Left lung (tissue), 10 donors: ENCODE measurements around the gene GPC3. TPM values are rescaled to one million over a fixed set of nuclear protein-coding genes. Genes with fewer than 3 reads are reported as not detected.
"Not testable (repeated sequence)": the region's sequence is repeated elsewhere in the genome, so short reads cannot be mapped to it uniquely, and the experiment has no call there.

Experiments used
- ATAC-seq: fragments of 200-7000 bp; cut with Tn5 transposase; one replicate; pipeline ENCODE4 v1.9.1; 2020; ENCODE audit warnings: moderate library complexity
- DNase-seq, 4 donors: peaks; one replicate each; pipeline ENCODE4 v3.0.0-alpha.2; 2013 to 2020
- H3K27ac ChIP-seq, 2 donors: fragments of 200-600 bp; sonication (generic) in 1 of 2; one replicate each; pipeline versions ENCODE4 v1.5.0 to v1.8.0; 2020 to 2021
- H3K27me3 ChIP-seq, 2 donors: fragments of 200-600 bp; sonication (generic) in 1 of 2; one replicate each; pipeline versions ENCODE4 v1.5.0 to v1.8.0; 2020 to 2021
- H3K36me3 ChIP-seq, 2 donors: fragments of 200-600 bp; sonication (generic) in 1 of 2; one replicate each; pipeline versions ENCODE4 v1.5.0 to v1.8.0; 2020 to 2021
- H3K4me1 ChIP-seq, 2 donors: fragments of 200-600 bp; one replicate each; pipeline ENCODE4 v1.8.0; 2021
- H3K4me3 ChIP-seq, 2 donors: fragments of 200-600 bp; sonication (generic) in 1 of 2; one replicate each; pipeline versions ENCODE4 v1.5.0 to v1.8.0; 2020 to 2021; ENCODE audit warnings: mild to moderate bottlenecking in 1 of 2
- H3K9me3 ChIP-seq, 2 donors: fragments of 200-600 bp; sonication (generic) in 1 of 2; one replicate each; pipeline versions ENCODE4 v1.5.0 to v1.8.0; 2020 to 2021
- CTCF ChIP-seq, 2 donors: fragments of 200-600 bp; sonication (generic) in 1 of 2; IDR thresholded peaks; one replicate each; pipeline versions ENCODE4 v1.5.0 to v1.8.0; 2021; ENCODE audit warnings: antibody characterized with exemption in 2 of 2
- intact Hi-C, 2 donors: fragments of 100-400 bp; cut with DNase I; formaldehyde crosslinking; loops; one replicate each; pipeline versions ENCODE4 v1.11.2 to v1.14.2; 2022
- polyA plus RNA-seq, 6 donors: library from polyadenylated mRNA; unstranded; fragments of 120-200 nt; gene quantifications; one replicate each; pipeline ENCODE4 v1.2.1, GENCODE V29; 2013; ENCODE audit not compliant: insufficient read length in 6 of 6
- total RNA-seq, 2 donors: library from RNA; stranded (reverse); fragmentation: NEBNext Ultra II Directional; extraction: Animal tissue kit (Norgen Biotek cat#: 25700); gene quantifications; one replicate each; pipeline ENCODE4 v1.2.1, GENCODE V29; 2021
- donor health status: DM: no; HTN: yes; CAD: no.
- donor health status: DM: no; HTN: no; CAD: no.

GPC3 gene
- total and polyA plus RNA-seq, 8 donors, result 42.1 to 581 (median 448) TPM

- no peak overlapping the region for H3K4me3 ChIP-seq
- intact Hi-C loops, result no loop called here
- no peaks in the 10 kb centered on the region for H3K27me3 ChIP-seq
- DNase-seq, result peak in 1 of 4 donors; percentile 21
- TF ChIP-seq CTCF (IDR thresholded peaks at IDR 0.05), result no peak
- no peak overlapping the region for H3K27ac ChIP-seq
- H3K36me3 ChIP-seq, result no peaks in the 10 kb centered on the region
- no peak for ATAC-seq
- no peaks in the 10 kb centered on the region for H3K9me3 ChIP-seq
- H3K4me1 ChIP-seq, result no peaks in the 10 kb centered on the region
Observed at GRCh38 chrX:133530960-133531359, 454.4 kb downstream of the GPC3 start.

DNA sequence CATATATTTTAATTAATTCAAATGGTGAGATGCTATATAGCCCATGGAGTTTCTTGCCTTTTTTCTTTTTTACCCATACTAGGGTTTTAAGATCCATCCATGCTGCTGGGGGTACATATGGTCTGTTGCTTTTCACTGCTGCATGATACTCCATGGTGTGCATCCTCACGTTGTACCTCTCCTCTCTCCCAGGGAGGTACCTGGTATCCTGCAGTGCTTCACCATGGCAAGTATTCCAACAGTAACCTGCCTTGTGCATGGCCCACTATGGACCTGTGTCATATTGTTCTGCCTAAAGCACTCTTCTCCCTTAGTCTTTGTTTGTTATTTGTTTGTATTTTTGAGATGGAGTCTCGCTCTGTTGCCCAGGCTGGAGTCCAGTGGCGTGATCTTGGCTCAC, 455.8 kb downstream of the GPC3 start:
- intact Hi-C loops, result no loop called here
- H3K36me3 ChIP-seq, result no peaks in the 10 kb centered on the region
- no peak overlapping the region for H3K27ac ChIP-seq
- no peak for ATAC-seq
- no peak for TF ChIP-seq CTCF (IDR thresholded peaks at IDR 0.05)
- H3K9me3 ChIP-seq, result no peaks in the 10 kb centered on the region
- no peaks in the 10 kb centered on the region for H3K27me3 ChIP-seq
- no peak for DNase-seq
- H3K4me3 ChIP-seq, result no peak overlapping the region
- no peaks in the 10 kb centered on the region for H3K4me1 ChIP-seq

GRCh38 chrX:133527825-133528224, 457.6 kb downstream of the GPC3 start:
- no peak for DNase-seq
- Histone ChIP-seq H3K27me3 (no peaks in the 10 kb centered on the region), H3K27ac (no peak overlapping the region), H3K9me3 (no peaks in the 10 kb centered on the region), H3K4me1 (no peaks in the 10 kb centered on the region), H3K4me3 (no peak overlapping the region), H3K36me3 (no peaks in the 10 kb centered on the region)
- no peak for TF ChIP-seq CTCF (IDR thresholded peaks at IDR 0.05)
- intact Hi-C loops, result no loop called here
- no peak for ATAC-seq

- no peak for ATAC-seq
- no peaks in the 10 kb centered on the region for H3K36me3 ChIP-seq
- no peak overlapping the region for H3K27ac ChIP-seq
- intact Hi-C loops, result no loop called here
- no peaks in the 10 kb centered on the region for H3K27me3 ChIP-seq
- DNase-seq, result no peak
- H3K4me3 ChIP-seq, result no peak overlapping the region
- H3K9me3 ChIP-seq, result no peaks in the 10 kb centered on the region
- no peak for TF ChIP-seq CTCF (IDR thresholded peaks at IDR 0.05)
- no peaks in the 10 kb centered on the region for H3K4me1 ChIP-seq
Observed at GRCh38 chrX:133527415-133527814, 458.0 kb downstream of the GPC3 start.

DNA sequence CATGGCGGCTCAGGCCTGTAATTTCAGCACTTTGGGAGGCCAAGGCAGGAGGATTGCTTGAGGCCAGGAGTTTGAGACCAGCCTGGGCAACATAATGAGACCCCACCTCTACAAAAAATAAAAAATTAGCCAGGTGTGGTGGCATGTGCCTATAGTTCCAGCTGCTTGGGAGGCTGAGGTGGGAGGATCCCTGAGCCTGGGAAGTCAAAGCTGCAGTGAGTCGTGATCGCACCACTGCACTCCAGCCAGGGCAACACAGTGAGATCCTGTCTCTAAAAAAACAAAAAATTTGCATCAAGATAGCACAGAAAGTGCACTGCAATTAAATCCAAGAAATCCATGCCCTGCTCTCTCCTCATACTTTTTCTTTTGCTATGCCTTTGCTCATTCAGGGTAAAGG, 458.6 kb downstream of the GPC3 start:
- intact Hi-C loops, H3K4me1 ChIP-seq: not testable (repeated sequence)

DNA sequence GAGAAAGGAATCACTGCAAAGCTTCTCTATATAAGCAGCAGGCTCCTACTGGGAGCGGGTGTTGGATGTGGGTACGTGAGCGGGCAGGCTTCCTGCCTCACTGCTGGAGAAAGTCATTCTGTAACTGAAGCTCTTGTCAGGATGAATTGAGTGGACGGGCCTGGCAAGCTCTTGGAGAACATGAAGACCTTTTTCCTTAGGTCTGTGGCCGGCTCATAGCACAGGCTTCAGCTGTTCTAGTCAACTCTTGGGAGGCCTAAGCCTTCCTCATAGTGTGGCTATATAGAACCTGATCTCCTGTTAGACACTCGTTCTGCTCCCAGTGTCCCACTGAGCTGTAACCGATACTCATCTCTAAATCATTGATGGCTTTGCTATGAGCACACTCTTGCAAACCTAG, 461.9 kb downstream of the GPC3 start:
- DNase-seq, result no peak
- no peaks in the 10 kb centered on the region for H3K36me3 ChIP-seq
- intact Hi-C loops, result no loop called here
- no peaks in the 10 kb centered on the region for H3K4me1 ChIP-seq
- no peak for ATAC-seq
- no peak overlapping the region for H3K4me3 ChIP-seq
- no peaks in the 10 kb centered on the region for H3K9me3 ChIP-seq
- TF ChIP-seq CTCF (IDR thresholded peaks at IDR 0.05), result no peak
- no peaks in the 10 kb centered on the region for H3K27me3 ChIP-seq
- H3K27ac ChIP-seq, result no peak overlapping the region

More for the DNA sequence above, 458.6 kb downstream of the GPC3 start:
- not testable (repeated sequence) for DNase-seq, H3K27me3 ChIP-seq, H3K36me3 ChIP-seq, ATAC-seq, H3K27ac ChIP-seq, H3K9me3 ChIP-seq, H3K4me3 ChIP-seq
